Right ventricle myocardium inferior (tissue), 1 donor: ENCODE results near the gene SKA3. TPM values are rescaled to one million over a fixed set of nuclear protein-coding genes. Genes with fewer than 3 reads are reported as not detected.
A peak's percentile ranks its signal among the peaks of the same experiment; 100 is the strongest.
"Not testable (repeated sequence)": the region's sequence is repeated elsewhere in the genome, so short reads cannot be mapped to it uniquely, and the experiment has no call there.

Experiments
- ATAC-seq: fragments of 200-7000 bp; cut with Tn5 transposase; one replicate; pipeline ENCODE4 v1.9.1; 2020; ENCODE audit warnings: mild to moderate bottlenecking, moderate library complexity
- DNase-seq: peaks from one replicate; pipeline ENCODE4 v3.0.0; 2021; ENCODE audit errors: missing footprints
- intact Hi-C: fragments of 100-400 bp; cut with DNase I; formaldehyde crosslinking; loops from one replicate; pipeline ENCODE4 v1.11.0; 2022
- long read RNA-seq: library from polyadenylated mRNA; unstranded; transcript quantifications from one replicate; pipeline ENCODE4 v2.0.0, GENCODE V29; 2021
- total RNA-seq: library from RNA; stranded (reverse); fragmentation: NEBNext Ultra II Directional; extraction: Animal tissue kit (Norgen Biotek cat#: 25700); gene quantifications from one replicate; pipeline ENCODE4 v1.2.1, GENCODE V29; 2021
- donor health status: DM: no; HTN: yes; CAD: no; lungs with severe emphysema.

The SKA3 gene
- 0.38 TPM for total RNA-seq
- long read RNA-seq: 0 reads

- intact Hi-C loops: loop anchor here (5.0 kb wide), 2 partner anchors 234 to 301 kb away; no protein-coding TSS in a partner anchor
- ATAC-seq: peak; percentile 97
These were observed at the start of gene SKA3, which contains the start of gene MRPL57 for GRCh38 chr13:21176215-21176981. Gene SKA3, minus strand, starts transcription at chr13:21176552. Its CDS starts 75 bp downstream, at chr13:21176477. Gene MRPL57, plus strand, starts transcription at chr13:21176658. Its CDS starts 259 bp downstream, at chr13:21176917.

GRCh38 chr13:21225082-21225481, 48.7 kb upstream of the SKA3 start:
- no peak for ATAC-seq
- intact Hi-C loops: no loop called here

More at GRCh38 chr13:21176215-21176981, at the start of gene SKA3, which contains the start of gene MRPL57:
- peak; percentile 95 for DNase-seq

GRCh38 chr13:21221268-21221667, 44.9 kb upstream of the SKA3 start:
- intact Hi-C loops: no loop called here
- ATAC-seq (no peak), DNase-seq (no peak)

More at GRCh38 chr13:21225082-21225481, 48.7 kb upstream of the SKA3 start:
- DNase-seq: no peak

GRCh38 chr13:21219716-21220115, 43.4 kb upstream of the SKA3 start:
- DNase-seq, ATAC-seq, intact Hi-C loops: not testable (repeated sequence)

- intact Hi-C loops: no loop called here
- ATAC-seq (no peak), DNase-seq (no peak)
These were observed 42.7 kb upstream of the SKA3 start for GRCh38 chr13:21219036-21219381.

GRCh38 chr13:21218351-21219035, 42.1 kb upstream of the SKA3 start:
- no peak for DNase-seq
- intact Hi-C loops: no loop called here
- no peak for ATAC-seq

- no peak for ATAC-seq
- no peak for DNase-seq
- intact Hi-C loops: no loop called here
These were observed 40.0 kb upstream of the SKA3 start for GRCh38 chr13:21216332-21216731.

- ATAC-seq, DNase-seq, intact Hi-C loops: not testable (repeated sequence)
These were observed 39.1 kb upstream of the SKA3 start for GRCh38 chr13:21215419-21215818.

GRCh38 chr13:21212138-21212775, 35.9 kb upstream of the SKA3 start:
- no peak for ATAC-seq
- intact Hi-C loops: no loop called here
- no peak for DNase-seq

GRCh38 chr13:21208652-21209154, 32.4 kb upstream of the SKA3 start:
- intact Hi-C loops: no loop called here
- DNase-seq: no peak

GRCh38 chr13:21202767-21203531, 26.6 kb upstream of the SKA3 start:
- no peak for DNase-seq
- ATAC-seq: no peak
- intact Hi-C loops: no loop called here

More at GRCh38 chr13:21208652-21209154, 32.4 kb upstream of the SKA3 start:
- ATAC-seq: no peak

GRCh38 chr13:21201456-21202190, 25.3 kb upstream of the SKA3 start:
- ATAC-seq, DNase-seq, intact Hi-C loops: not testable (repeated sequence)

- intact Hi-C loops, ATAC-seq, DNase-seq: not testable (repeated sequence)
These were observed 22.0 kb upstream of the SKA3 start for GRCh38 chr13:21198391-21198790.

- ATAC-seq, DNase-seq, intact Hi-C loops: not testable (repeated sequence)
These were observed 21.4 kb upstream of the SKA3 start for GRCh38 chr13:21197606-21198225.

- ATAC-seq, DNase-seq, intact Hi-C loops: not testable (repeated sequence)
These were observed 18.4 kb upstream of the SKA3 start for GRCh38 chr13:21194756-21195155.

- intact Hi-C loops, ATAC-seq, DNase-seq: not testable (repeated sequence)
These were observed 10.1 kb upstream of the SKA3 start for GRCh38 chr13:21186410-21186809.

GRCh38 chr13:21181671-21182070, 5.3 kb upstream of the SKA3 start:
- intact Hi-C loops: no loop called here
- no peak for DNase-seq
- ATAC-seq: no peak
